Stimulated activated CD4-positive, alpha-beta T cell treated with anti-CD3 and anti-CD28 coated beads, Interleukin-12 subunit alpha, Interleukin-12 subunit beta, amount 100 ng/mL, for 24 hours (primary cell): ENCODE results near the gene P2RY12.

Experiments used
- DNase-seq, 2 experiments: peaks; one replicate each; pipeline ENCODE4 v3.0.0-alpha.2; 2020; ENCODE audit warnings: low read depth in 2 of 2

The P2RY12 gene

GRCh38 chr3:151384741-151385174 is at the start of gene P2RY12:
Gene P2RY12, minus strand, starts transcription at chr3:151384753. Its CDS starts 45,908 bp downstream, at chr3:151338845.
- no peak for DNase-seq

GRCh38 chr3:151432616-151433372 is 48.2 kb upstream of the P2RY12 start:
- no peak for DNase-seq

DNA sequence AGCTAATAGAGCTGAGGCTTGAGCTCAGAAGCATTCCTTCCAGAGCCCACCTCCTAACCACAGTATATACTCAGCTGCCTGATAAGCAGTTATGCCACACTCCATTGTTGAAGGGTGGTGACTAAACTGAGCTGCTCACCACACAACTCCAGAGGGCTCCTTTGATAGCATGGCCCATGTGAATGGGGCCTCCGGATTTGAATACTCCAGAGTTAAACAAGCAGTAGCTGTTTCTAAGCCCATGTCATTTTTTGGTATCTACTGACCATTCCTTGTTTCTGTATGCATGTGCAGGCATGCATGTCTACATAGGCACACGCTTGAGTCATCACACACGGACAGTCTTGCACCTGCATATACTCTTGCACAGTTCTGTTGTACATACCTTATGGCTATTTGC is 47.4 kb upstream of the P2RY12 start:
- no peak for DNase-seq

DNA sequence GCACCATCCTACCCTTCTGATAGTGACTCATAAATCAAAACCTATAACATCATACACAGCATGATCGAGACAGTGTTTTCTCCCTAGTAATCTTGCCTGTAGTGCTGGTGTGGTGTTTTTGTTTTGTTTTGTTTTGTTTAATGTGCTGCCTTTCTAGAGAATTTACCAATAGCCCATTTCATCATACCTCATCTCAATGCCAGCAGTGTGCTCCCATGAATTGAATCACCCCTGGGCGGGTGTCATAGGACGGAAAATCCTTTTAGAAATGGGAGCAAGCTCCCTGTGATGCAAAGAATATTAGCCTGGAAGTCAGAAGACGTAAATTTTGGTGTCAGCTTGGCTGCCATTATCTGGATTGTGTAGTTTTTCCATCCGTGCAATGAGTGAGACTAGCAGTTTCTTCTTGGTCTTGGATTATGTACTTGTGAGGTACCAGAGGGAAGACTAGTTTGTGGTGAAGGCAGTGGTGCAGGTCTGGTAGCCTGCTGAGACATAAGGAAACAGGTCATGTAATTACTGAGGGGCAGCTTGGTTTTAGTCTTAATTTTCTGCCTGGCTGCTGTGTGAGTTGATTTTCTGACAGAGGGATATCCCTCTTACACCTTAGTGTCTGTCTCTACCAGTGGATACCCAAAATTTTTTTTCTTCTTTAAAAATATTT is 46.4 kb upstream of the P2RY12 start:
- DNase-seq, result no peak

GRCh38 chr3:151428386-151428785 is 43.8 kb upstream of the P2RY12 start:
- no peak for DNase-seq

GRCh38 chr3:151426341-151426657 is 41.7 kb upstream of the P2RY12 start:
- DNase-seq, result no peak

- DNase-seq, result no peak
Measured at GRCh38 chr3:151425627-151426340, 41.2 kb upstream of the P2RY12 start.

GRCh38 chr3:151423091-151423490 is 38.5 kb upstream of the P2RY12 start:
- no peak for DNase-seq

DNA sequence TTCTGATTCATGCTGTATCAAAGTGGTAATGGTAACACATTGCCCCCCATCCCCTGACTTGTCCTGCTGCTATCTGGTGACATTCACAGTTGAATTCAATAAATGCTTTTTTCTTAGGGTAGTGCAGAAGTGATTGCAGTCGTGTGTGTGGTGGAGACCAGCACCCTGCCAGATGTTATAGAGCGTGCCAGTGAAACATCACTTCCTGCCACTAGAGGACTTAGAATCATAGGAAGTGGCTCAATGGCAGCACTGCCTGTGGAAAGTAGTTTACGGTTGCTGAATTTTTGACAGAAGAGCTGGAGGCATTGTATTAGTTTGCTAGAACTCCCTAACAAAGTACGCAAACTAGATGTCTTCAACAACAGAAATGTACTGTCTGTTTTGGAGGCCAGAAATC is 37.4 kb upstream of the P2RY12 start:
- no peak for DNase-seq

- no peak for DNase-seq
Measured at GRCh38 chr3:151419806-151420205, 35.3 kb upstream of the P2RY12 start.

DNA sequence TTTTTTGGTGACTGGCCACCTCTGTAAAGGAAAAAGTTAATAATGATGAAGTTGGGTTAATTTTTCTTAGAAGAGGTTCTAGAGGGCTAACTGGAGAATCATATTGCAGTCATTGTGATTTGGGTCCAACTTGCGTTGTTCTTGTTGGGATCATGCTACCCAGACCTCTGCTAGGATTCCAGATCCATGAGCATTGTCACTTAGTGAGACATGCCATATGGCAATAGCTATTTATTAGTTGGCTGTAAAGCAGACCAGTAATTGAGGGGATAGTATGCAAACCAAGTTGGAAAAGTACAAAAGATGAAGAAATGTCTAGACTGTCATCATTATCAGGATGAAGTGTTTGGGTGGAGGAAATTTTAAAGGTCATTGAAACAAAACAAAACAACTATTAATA is 30.7 kb upstream of the P2RY12 start:
- no peak for DNase-seq

- no peak for DNase-seq
Measured at GRCh38 chr3:151412989-151413388, 28.4 kb upstream of the P2RY12 start.

DNA sequence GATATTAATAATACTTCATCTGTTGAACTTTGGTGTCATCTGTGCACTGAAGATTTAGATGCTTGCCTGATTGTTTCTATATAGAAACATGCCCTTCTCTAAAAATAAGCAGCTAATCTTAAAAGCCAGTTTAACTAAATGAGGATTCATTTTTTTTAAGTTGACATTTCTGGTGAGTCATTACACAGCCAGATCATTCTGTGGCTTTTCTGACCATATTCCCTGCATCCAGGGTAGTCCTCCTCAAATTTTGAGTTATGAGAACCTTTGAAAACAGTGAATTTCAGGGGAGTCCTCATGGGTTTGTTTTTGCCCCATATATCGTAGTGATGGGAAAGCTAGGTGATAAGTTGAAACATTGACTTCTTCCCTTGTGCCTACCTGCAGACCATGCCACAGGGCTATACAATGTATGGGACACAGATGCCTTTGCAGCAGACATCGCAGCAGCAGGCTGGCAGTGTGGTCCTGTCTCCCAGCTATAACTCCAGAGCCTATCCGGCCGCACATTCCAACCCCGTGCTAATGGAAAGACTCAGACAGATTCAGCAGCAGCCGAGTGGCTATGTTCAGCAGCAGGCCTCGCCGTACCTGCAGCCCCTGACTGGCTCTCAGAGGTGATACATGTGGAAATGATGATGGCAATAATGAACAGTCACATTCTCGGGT is 26.5 kb upstream of the P2RY12 start:
- DNase-seq, result no peak

GRCh38 chr3:151407928-151408327 is 23.4 kb upstream of the P2RY12 start:
- DNase-seq, result no peak

DNA sequence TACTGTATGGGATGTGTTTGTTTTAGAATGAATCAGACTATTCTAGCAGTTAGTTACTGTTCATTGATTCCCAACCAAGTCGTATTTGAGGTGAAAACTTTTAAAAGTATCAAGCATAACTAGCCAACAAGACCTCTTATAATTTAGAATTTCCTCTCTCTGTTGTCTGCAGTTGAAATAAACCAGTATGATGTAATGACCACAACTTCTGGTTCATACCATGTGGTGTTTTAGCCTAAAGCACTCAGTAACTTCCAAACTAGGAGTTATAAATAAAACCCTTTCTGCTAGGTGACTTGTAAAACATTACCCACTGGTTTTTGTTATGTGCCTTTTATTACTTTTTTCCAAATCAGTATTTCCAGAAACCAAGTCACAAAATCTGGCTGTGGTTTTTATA is 19.8 kb upstream of the P2RY12 start:
- DNase-seq, result no peak

- DNase-seq, result no peak
Measured at GRCh38 chr3:151403246-151403645, 18.7 kb upstream of the P2RY12 start.

DNA sequence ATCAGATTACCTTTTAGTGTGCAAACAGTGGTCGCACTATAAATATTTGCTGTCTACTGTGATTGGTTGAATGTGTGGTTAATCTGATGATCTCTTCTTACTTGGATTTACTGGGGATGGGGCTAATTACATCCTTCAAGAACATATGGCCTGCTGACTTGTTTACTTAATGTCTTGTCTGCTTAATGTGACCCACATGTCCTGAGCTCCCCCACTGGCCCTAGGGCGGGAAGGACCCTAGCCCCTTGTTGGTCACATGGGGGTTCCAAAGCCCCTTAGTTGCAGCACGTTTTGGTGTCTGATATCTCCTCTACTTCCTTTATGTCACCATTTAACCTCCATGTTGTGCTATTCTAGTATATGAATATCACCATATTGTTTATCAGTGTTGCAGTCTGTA is 17.8 kb upstream of the P2RY12 start:
- DNase-seq, result no peak

- DNase-seq, result no peak
Measured at GRCh38 chr3:151400341-151400740, 15.8 kb upstream of the P2RY12 start.

GRCh38 chr3:151398895-151399294 is 14.3 kb upstream of the P2RY12 start:
- DNase-seq, result no peak

DNA sequence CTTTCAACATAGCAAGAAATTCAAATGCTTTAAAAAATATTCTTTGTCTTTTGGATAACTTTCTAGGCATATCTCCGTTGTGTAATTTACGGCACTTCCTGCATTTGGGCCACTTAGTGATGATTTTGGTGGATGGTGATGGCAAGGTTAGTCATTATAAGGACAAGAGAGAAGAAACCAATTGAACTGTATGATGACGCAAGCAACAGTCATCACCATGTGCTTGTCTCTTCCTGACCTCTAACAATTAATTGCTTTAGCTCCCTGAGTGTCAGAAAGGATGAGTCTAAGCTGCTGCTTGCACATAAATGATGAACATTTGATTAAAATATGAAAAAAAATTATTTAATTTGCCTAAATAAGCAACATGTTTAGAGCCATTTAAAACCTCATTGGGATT is 11.3 kb upstream of the P2RY12 start:
- DNase-seq, result no peak

DNA sequence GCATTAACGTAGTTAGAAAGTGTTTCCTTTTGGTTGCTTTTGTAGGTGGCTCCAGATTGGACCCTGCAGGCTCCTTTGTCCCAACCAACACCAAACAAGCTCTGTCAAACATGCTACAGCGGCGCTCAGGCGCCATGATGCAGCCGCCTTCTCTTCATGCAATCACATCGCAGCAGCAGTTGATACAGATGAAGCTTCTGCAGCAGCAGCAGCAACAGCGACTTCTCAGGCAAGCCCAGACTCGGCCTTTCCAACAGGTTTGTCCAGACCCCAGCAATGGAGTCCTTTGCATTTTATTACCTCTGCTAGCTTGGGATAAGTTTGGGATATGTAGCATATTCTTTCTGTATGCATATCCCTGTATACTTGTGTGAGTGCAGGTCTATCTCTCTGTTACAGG is 10.1 kb upstream of the P2RY12 start:
- no peak for DNase-seq

DNA sequence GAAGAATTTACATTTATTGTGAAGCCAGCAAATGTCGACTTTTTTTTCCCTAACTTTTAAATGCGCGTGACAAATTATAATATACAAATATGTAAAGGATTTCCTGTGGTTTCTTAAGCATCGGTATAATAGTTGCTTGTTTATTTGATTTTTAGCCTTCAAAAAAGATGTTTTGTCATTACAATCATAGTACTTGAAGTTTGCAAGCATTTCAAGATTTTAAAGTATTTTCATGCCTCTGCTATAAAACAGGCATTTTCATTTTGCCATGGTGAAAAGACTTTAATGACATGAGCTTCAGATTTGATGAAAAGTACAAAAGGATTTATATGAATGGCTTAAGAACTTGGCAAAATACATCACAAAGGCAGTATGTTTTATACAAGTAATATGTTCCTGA is 9.4 kb upstream of the P2RY12 start:
- DNase-seq, result no peak
